Measurements from ENCODE around the gene IL1RAPL2. TPM values are rescaled to one million over a fixed set of nuclear protein-coding genes. Genes with fewer than 3 reads are reported as not detected.

Gene IL1RAPL2
- total and polyA plus RNA-seq, 2 of the 8 experiments (the other 6 are each of a cell fraction or from before 2014, with no cell fraction given): 0.20 to 1.3 TPM

- POLR2A ChIA-PET (ENCODE audit: partially characterized antibody): no interaction called here
- H3K23me2 ChIP-seq (ENCODE audit: low read depth, low read length): no peaks in the 10 kb centered on the region
- H3K27me3 ChIP-seq (replicated peaks in 1 of 4; ENCODE audit: control insufficient read depth in 3 of 4, extremely low read depth in 1 of 4, insufficient read depth in 3 of 4, low read length in 3 of 4): no peaks in the 10 kb centered on the region
- H2BK120ac ChIP-seq (replicated peaks; ENCODE audit: low read depth, low read length): no peak overlapping the region
- H3K4me2 ChIP-seq (ENCODE audit: insufficient read depth in 1 of 2, low read depth in 2 of 2, low read length in 2 of 2): no peak overlapping the region
- H2BK5ac ChIP-seq (ENCODE audit: low read depth, low read length): no peak overlapping the region
- no peak overlapping the region for H2BK20ac ChIP-seq (ENCODE audit: low read length)
- H3K4me1 ChIP-seq (replicated peaks in 1 of 4; ENCODE audit: control insufficient read depth in 3 of 4, insufficient read depth in 4 of 4, low read length in 3 of 4): peaks cover 0 to 5% (median 3%) of the 10 kb centered on the region in 4 experiments; a peak in 5 of 7 replicates
- no peaks in the 10 kb centered on the region for H3K79me1 ChIP-seq (ENCODE audit: low read depth, low read length)
- H3K18ac ChIP-seq (ENCODE audit: extremely low read depth, low read length): no peak overlapping the region
- H4K91ac ChIP-seq (replicated peaks; ENCODE audit: insufficient read length, low read length): no peak overlapping the region
- no peak overlapping the region for H3K9ac ChIP-seq (replicated peaks in 1 of 4; ENCODE audit: extremely low read depth in 1 of 4, low read depth in 3 of 4, low read length in 3 of 4)
- no peaks in the 10 kb centered on the region for H4K20me1 ChIP-seq (replicated peaks in 1 of 2; ENCODE audit: control insufficient read depth in 1 of 2, insufficient read depth in 2 of 2, low read length in 2 of 2)
- CTCF ChIA-PET (ENCODE audit: partially characterized antibody): no interaction called here
- H2BK12ac ChIP-seq (ENCODE audit: low read depth, low read length): no peak overlapping the region
- DNase-seq (ENCODE audit: low read depth in 1 of 2, low spot score in 2 of 2): no peak
- 94% methylated on average over 3 of the region's 3 CpGs; no CpG with 5 or more reads in 1 of the 2 experiments for WGBS, 2 experiments (ENCODE audit: extremely low coverage in 1 of 2, insufficient coverage in 1 of 2, insufficient read length in 1 of 2, insufficient replicate concordance in 2 of 2, low coverage in 1 of 2, low lambda C conversion rate in 2 of 2, missing lambda C conversion rate in 1 of 2)
- H4K5ac ChIP-seq (ENCODE audit: insufficient read length, low read depth, low read length): no peak overlapping the region
- H2AK5ac ChIP-seq (ENCODE audit: low read depth, low read length): no peak overlapping the region
- no peak overlapping the region for H3K14ac ChIP-seq (ENCODE audit: insufficient read length)
- H3K9me3 ChIP-seq (ENCODE audit: insufficient read depth in 2 of 2, low read depth in 1 of 2, low read length in 1 of 2): no peaks in the 10 kb centered on the region
- H2AFZ ChIP-seq (ENCODE audit: low read length): no peak overlapping the region
- no peaks in the 10 kb centered on the region for H3K36me3 ChIP-seq (ENCODE audit: control insufficient read depth in 2 of 4, insufficient read depth in 4 of 4, low read length in 3 of 4)
- H2BK15ac ChIP-seq (ENCODE audit: low read length): no peak overlapping the region
- H3K4me3 ChIP-seq (ENCODE audit: extremely low read depth in 1 of 4, insufficient read depth in 2 of 4, low read depth in 3 of 4, low read length in 4 of 4): no peak overlapping the region
- FAIRE-seq: no peak
- H3K23ac ChIP-seq (ENCODE audit: insufficient read length): no peak overlapping the region
- H4K8ac ChIP-seq (ENCODE audit: extremely low read depth, insufficient read depth, low read length): no peak overlapping the region
- no peak overlapping the region for H3K56ac ChIP-seq (replicated peaks; ENCODE audit: insufficient read length, low read depth, low read length)
- H3K79me2 ChIP-seq (ENCODE audit: control insufficient read depth in 1 of 2, insufficient read depth in 2 of 2, low read length in 2 of 2): no peaks in the 10 kb centered on the region
- H3K27ac ChIP-seq (ENCODE audit: low read depth, low read length): no peak overlapping the region
- TF ChIP-seq SAP30 (IDR thresholded peaks at IDR 0.05; ENCODE audit: insufficient read depth, insufficient replicate concordance, low read length) (no peak), SP2 (IDR thresholded peaks at IDR 0.05; ENCODE audit: low read length) (no peak), POLR2AphosphoS5 (IDR thresholded peaks at IDR 0.05; ENCODE audit: low read depth, low read length) (no peak), CTCF (IDR thresholded peaks at IDR 0.05; ENCODE audit: control extremely low read depth in 1 of 3, insufficient read depth in 1 of 3, low read depth in 1 of 3, low read length in 3 of 3) (no peak), CEBPB (IDR thresholded peaks at IDR 0.05; ENCODE audit: low read depth, low read length) (no peak), TCF12 (IDR thresholded peaks at IDR 0.05; ENCODE audit: low read depth, low read length) (no peak)
- no peak overlapping the region for H3K4ac ChIP-seq (replicated peaks; ENCODE audit: insufficient read length, low read depth, low read length)
These were observed 731.0 kb downstream of the IL1RAPL2 start for GRCh38 chrX:105297041-105297440.

All from H1 (cell line).